ENCODE measurements around the gene DNPH1.

DNA sequence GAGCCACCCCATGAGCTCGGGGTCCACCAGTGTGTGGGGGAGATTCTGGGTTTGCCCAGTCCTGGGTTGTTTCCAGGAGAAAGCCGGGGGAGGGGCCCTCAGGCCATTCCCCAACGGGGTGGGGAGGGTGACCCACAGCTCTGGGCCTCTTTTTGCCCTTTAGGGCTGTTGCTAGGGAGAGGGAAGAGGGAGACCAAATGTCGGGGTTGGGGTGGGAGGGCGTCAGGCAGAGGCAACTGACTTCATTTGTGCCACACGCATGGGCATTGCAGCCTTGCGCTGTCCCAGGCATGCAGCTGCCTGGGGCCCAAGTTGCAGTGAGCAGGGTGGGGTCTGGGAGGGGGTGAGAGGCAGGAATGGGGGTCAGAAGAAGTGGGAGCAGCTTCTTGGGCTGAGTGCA, 49.2 kb downstream of the DNPH1 start:
- TF ChIP-seq GATA2 (IDR thresholded peaks at IDR 0.05; ENCODE audit: low read depth, low read length) (no peak), GATA3 (IDR thresholded peaks at IDR 0.05; ENCODE audit: low read depth, low read length) (no peak)
